Measurements from ENCODE around the gene GRK6.
A peak's percentile ranks its signal among the peaks of the same experiment; 100 is the strongest.

GRK6 gene

GRCh38 chr5:177455661-177456590, 29.4 kb downstream of the GRK6 start:
- Mint-ChIP-seq H3K9me3 (no peaks in the 10 kb centered on the region), H3K36me3 (ENCODE audit: low read depth) (peaks cover 17% of the 10 kb centered on the region), H3K4me3 (peak overlapping the region; percentile 84), H3K4me1 (ENCODE audit: low read depth) (peaks cover 27% of the 10 kb centered on the region), H3K27me3 (no peaks in the 10 kb centered on the region), H3K27ac (peak overlapping the region; percentile 92)
- peak; percentile 97 for DNase-seq

GRCh38 chr5:177456591-177456964, 30.1 kb downstream of the GRK6 start:
- Mint-ChIP-seq H3K27me3 (no peaks in the 10 kb centered on the region), H3K4me1 (ENCODE audit: low read depth) (peaks cover 27% of the 10 kb centered on the region), H3K36me3 (ENCODE audit: low read depth) (peaks cover 20% of the 10 kb centered on the region), H3K27ac (peak overlapping the region; percentile 92), H3K4me3 (peak overlapping the region; percentile 84), H3K9me3 (no peaks in the 10 kb centered on the region)
- no peak for DNase-seq

GRCh38 chr5:177456976-177457851, 30.7 kb downstream of the GRK6 start:
- Mint-ChIP-seq H3K9me3 (no peaks in the 10 kb centered on the region), H3K27ac (peak overlapping the region; percentile 92), H3K36me3 (ENCODE audit: low read depth) (peaks cover 20% of the 10 kb centered on the region), H3K4me3 (peak overlapping the region; percentile 43), H3K4me1 (ENCODE audit: low read depth) (peaks cover 26% of the 10 kb centered on the region), H3K27me3 (no peaks in the 10 kb centered on the region)
- DNase-seq, result peak; percentile 59

- peaks cover 26% of the 10 kb centered on the region for H3K4me1 Mint-ChIP-seq (ENCODE audit: low read depth)
- H3K9me3 Mint-ChIP-seq, result no peaks in the 10 kb centered on the region
- DNase-seq, result peak; percentile 32
- H3K4me3 Mint-ChIP-seq, result no peak overlapping the region
- H3K36me3 Mint-ChIP-seq (ENCODE audit: low read depth), result peaks cover 20% of the 10 kb centered on the region
- H3K27ac Mint-ChIP-seq, result peak overlapping the region; percentile 69
- no peaks in the 10 kb centered on the region for H3K27me3 Mint-ChIP-seq
These were observed 31.6 kb downstream of the GRK6 start for GRCh38 chr5:177457852-177458681.

- DNase-seq, result no peak
These were observed 32.5 kb downstream of the GRK6 start for GRCh38 chr5:177458912-177459350.

GRCh38 chr5:177459357-177459756, 32.9 kb downstream of the GRK6 start:
- no peaks in the 10 kb centered on the region for H3K9me3 Mint-ChIP-seq
- no peak overlapping the region for H3K4me3 Mint-ChIP-seq
- H3K4me1 Mint-ChIP-seq (ENCODE audit: low read depth), result peaks cover 16% of the 10 kb centered on the region
- H3K27me3 Mint-ChIP-seq, result no peaks in the 10 kb centered on the region
- H3K36me3 Mint-ChIP-seq (ENCODE audit: low read depth), result peaks cover 23% of the 10 kb centered on the region
- DNase-seq, result no peak
- H3K27ac Mint-ChIP-seq, result peak overlapping the region; percentile 18

More at GRCh38 chr5:177458912-177459350, 32.5 kb downstream of the GRK6 start:
- no peaks in the 10 kb centered on the region for H3K27me3 Mint-ChIP-seq
- no peak overlapping the region for H3K4me3 Mint-ChIP-seq
- H3K36me3 Mint-ChIP-seq (ENCODE audit: low read depth), result peaks cover 23% of the 10 kb centered on the region
- H3K4me1 Mint-ChIP-seq (ENCODE audit: low read depth), result peaks cover 18% of the 10 kb centered on the region
- H3K27ac Mint-ChIP-seq, result peak overlapping the region; percentile 18
- H3K9me3 Mint-ChIP-seq, result no peaks in the 10 kb centered on the region

- peaks cover 23% of the 10 kb centered on the region for H3K36me3 Mint-ChIP-seq (ENCODE audit: low read depth)
These were observed 33.5 kb downstream of the GRK6 start for GRCh38 chr5:177459819-177460628.

GRCh38 chr5:177462021-177462670, 35.7 kb downstream of the GRK6 start:
- Mint-ChIP-seq H3K27ac (peak overlapping the region; percentile 44), H3K4me1 (ENCODE audit: low read depth) (peaks cover 10% of the 10 kb centered on the region), H3K4me3 (no peak overlapping the region), H3K9me3 (no peaks in the 10 kb centered on the region), H3K27me3 (no peaks in the 10 kb centered on the region), H3K36me3 (ENCODE audit: low read depth) (peaks cover 38% of the 10 kb centered on the region)
- DNase-seq, result no peak

More at GRCh38 chr5:177459819-177460628, 33.5 kb downstream of the GRK6 start:
- H3K4me1 Mint-ChIP-seq (ENCODE audit: low read depth), result peaks cover 16% of the 10 kb centered on the region
- H3K27ac Mint-ChIP-seq, result peak overlapping the region; percentile 3
- no peaks in the 10 kb centered on the region for H3K9me3 Mint-ChIP-seq
- no peaks in the 10 kb centered on the region for H3K27me3 Mint-ChIP-seq
- no peak overlapping the region for H3K4me3 Mint-ChIP-seq
- no peak for DNase-seq

- peaks cover 7% of the 10 kb centered on the region for H3K4me1 Mint-ChIP-seq (ENCODE audit: low read depth)
- H3K9me3 Mint-ChIP-seq, result no peaks in the 10 kb centered on the region
- H3K27ac Mint-ChIP-seq, result no peak overlapping the region
- H3K27me3 Mint-ChIP-seq, result no peaks in the 10 kb centered on the region
- H3K36me3 Mint-ChIP-seq (ENCODE audit: low read depth), result peaks cover 48% of the 10 kb centered on the region
- H3K4me3 Mint-ChIP-seq, result no peak overlapping the region
- DNase-seq, result no peak
These were observed 38.6 kb downstream of the GRK6 start for GRCh38 chr5:177465044-177465443.

GRCh38 chr5:177466861-177467260, 40.4 kb downstream of the GRK6 start:
- H3K4me1 Mint-ChIP-seq (ENCODE audit: low read depth), result peaks cover 20% of the 10 kb centered on the region
- no peaks in the 10 kb centered on the region for H3K27me3 Mint-ChIP-seq
- H3K4me3 Mint-ChIP-seq, result no peak overlapping the region
- DNase-seq, result no peak
- peaks cover 50% of the 10 kb centered on the region for H3K36me3 Mint-ChIP-seq (ENCODE audit: low read depth)
- H3K27ac Mint-ChIP-seq, result no peak overlapping the region
- no peaks in the 10 kb centered on the region for H3K9me3 Mint-ChIP-seq

GRCh38 chr5:177467436-177467835, 41.0 kb downstream of the GRK6 start:
- H3K4me1 Mint-ChIP-seq (ENCODE audit: low read depth), result peaks cover 19% of the 10 kb centered on the region
- no peaks in the 10 kb centered on the region for H3K9me3 Mint-ChIP-seq
- DNase-seq, result no peak
- H3K4me3 Mint-ChIP-seq, result no peak overlapping the region
- H3K36me3 Mint-ChIP-seq (ENCODE audit: low read depth), result peaks cover 54% of the 10 kb centered on the region
- H3K27me3 Mint-ChIP-seq, result no peaks in the 10 kb centered on the region
- H3K27ac Mint-ChIP-seq, result no peak overlapping the region

GRCh38 chr5:177468329-177468684, 41.8 kb downstream of the GRK6 start:
- peaks cover 54% of the 10 kb centered on the region for H3K36me3 Mint-ChIP-seq (ENCODE audit: low read depth)
- no peaks in the 10 kb centered on the region for H3K9me3 Mint-ChIP-seq
- no peak for DNase-seq
- peaks cover 17% of the 10 kb centered on the region for H3K4me1 Mint-ChIP-seq (ENCODE audit: low read depth)
- H3K27ac Mint-ChIP-seq, result no peak overlapping the region
- no peaks in the 10 kb centered on the region for H3K27me3 Mint-ChIP-seq
- H3K4me3 Mint-ChIP-seq, result no peak overlapping the region

All from activated T-cell treated with anti-CD3 and anti-CD28 coated beads, Interleukin-2, amount 50 U/mL, for 24 hours (primary cell).